ENCODE data around the gene C19orf38.
"Not testable (repeated sequence)": the region's sequence is repeated elsewhere in the genome, so short reads cannot be mapped to it uniquely, and the experiment has no call there.

The C19orf38 gene

GRCh38 chr19:10868872-10869547 is 20.8 kb downstream of the C19orf38 start:
- no peak overlapping the region for H3K27ac ChIP-seq (ENCODE audit: insufficient read depth in 1 of 2, low read depth in 1 of 2, low read length in 2 of 2, poor library complexity in 1 of 2, severe bottlenecking in 2 of 2)
- no peaks in the 10 kb centered on the region for H3K9me3 ChIP-seq (ENCODE audit: control extremely low read depth in 1 of 5, control insufficient read depth in 4 of 5, insufficient read depth in 2 of 5, low read depth in 1 of 5, low read length in 4 of 5)
- ChIA-PET CTCF (interaction anchor here (1.1 to 11.6 kb wide), 3 partner anchors 11 to 23 kb away, joined by 4 to 97 read pairs (median 4); partner anchors contain the start of gene C19orf38), POLR2A (no interaction called here)
- no peak for DNase-seq
- 97% methylated on average over 6 of the region's 10 CpGs for WGBS (ENCODE audit: insufficient coverage)
- H3K36me3 ChIP-seq (ENCODE audit: control insufficient read depth in 4 of 4, insufficient read depth in 4 of 4, low read length in 3 of 4): no peaks in the 10 kb centered on the region
- H3K27me3 ChIP-seq (replicated peaks in 2 of 5; ENCODE audit: control insufficient read depth in 4 of 5, insufficient read depth in 5 of 5, low read length in 4 of 5): no peaks in the 10 kb centered on the region
- no peak overlapping the region for H3K4me3 ChIP-seq (ENCODE audit: control insufficient read depth in 1 of 7, extremely low read depth in 1 of 7, insufficient read depth in 4 of 7, low read depth in 2 of 7, low read length in 6 of 7)
- H3K4me1 ChIP-seq (ENCODE audit: control extremely low read depth in 1 of 4, control insufficient read depth in 4 of 4, insufficient read depth in 4 of 4, low read length in 3 of 4): peaks cover 0 to 18% (median 15%) of the 10 kb centered on the region in 4 experiments

DNA sequence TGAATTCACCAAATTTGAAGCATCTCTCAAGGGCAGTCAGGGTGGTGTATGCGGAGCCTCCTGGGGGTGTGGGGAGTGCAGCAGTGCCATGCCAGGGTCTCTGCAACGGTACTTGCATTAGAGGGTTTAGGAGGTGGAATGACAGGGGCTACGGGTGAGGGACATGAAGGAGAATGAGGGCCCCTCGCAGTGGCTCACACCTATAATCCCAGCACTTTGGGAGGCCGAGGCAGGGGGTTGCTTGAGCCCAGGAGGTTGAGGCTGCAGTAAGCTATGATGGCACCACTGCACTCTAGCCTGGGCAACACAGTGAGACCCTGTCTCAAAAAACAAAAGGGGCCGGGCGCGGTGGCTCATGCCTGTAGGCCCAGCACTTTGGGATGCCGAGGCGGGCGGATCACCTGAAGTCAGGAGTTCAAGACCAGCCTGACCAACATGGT is 21.7 kb downstream of the C19orf38 start:
- POLR2A ChIA-PET: not testable (repeated sequence)

DNA sequence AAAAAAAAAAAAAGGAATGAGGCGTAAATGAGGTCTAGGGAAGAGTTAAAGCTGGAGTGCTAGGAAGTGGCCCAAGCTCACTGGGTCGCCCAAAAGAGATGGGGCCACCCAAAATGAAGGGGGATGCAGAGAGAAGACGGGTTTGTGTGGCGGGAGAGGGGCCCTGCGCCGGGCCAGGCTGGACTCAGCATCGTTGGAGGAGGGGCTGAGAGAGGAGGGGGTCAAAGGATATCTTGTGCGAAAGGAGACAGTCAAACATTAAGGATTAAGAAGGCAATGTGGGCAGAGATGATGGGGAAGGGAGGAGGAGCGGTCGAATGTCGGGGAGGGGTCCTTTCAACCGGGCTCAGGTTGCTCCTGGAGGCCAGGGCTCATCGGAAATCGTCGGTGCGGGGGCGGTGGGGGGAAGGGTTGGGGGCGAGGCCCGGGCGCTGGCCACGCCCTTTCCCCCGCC is 22.3 kb downstream of the C19orf38 start:
- Histone ChIP-seq H3K4me1 (ENCODE audit: control extremely low read depth in 1 of 4, control insufficient read depth in 4 of 4, insufficient read depth in 4 of 4, low read length in 3 of 4) (peaks cover 0 to 15% (median 11%) of the 10 kb centered on the region in 4 experiments), H3K27me3 (replicated peaks in 2 of 5; ENCODE audit: control insufficient read depth in 4 of 5, insufficient read depth in 5 of 5, low read length in 4 of 5) (no peaks in the 10 kb centered on the region), H3K27ac (ENCODE audit: insufficient read depth in 1 of 2, low read depth in 1 of 2, low read length in 2 of 2, poor library complexity in 1 of 2, severe bottlenecking in 2 of 2) (peak overlapping the region in 1 of 2 experiments; percentile 70), H3K36me3 (ENCODE audit: control insufficient read depth in 4 of 4, insufficient read depth in 4 of 4, low read length in 3 of 4) (peaks cover 0 to 3% (median 0%) of the 10 kb centered on the region in 4 experiments), H3K4me3 (ENCODE audit: control insufficient read depth in 1 of 7, extremely low read depth in 1 of 7, insufficient read depth in 4 of 7, low read depth in 2 of 7, low read length in 6 of 7) (peak overlapping the region; percentile 29 to 80 (median 65)), H3K9me3 (ENCODE audit: control extremely low read depth in 1 of 5, control insufficient read depth in 4 of 5, insufficient read depth in 2 of 5, low read depth in 1 of 5, low read length in 4 of 5) (no peaks in the 10 kb centered on the region)
- ChIA-PET CTCF (interaction anchor here (0.6 to 2.9 kb wide), 3 partner anchors 8 to 825 kb away, joined by 3 to 11 read pairs (median 5); no protein-coding TSS in a partner anchor), POLR2A (interaction anchor here (1.0 kb wide), 1 partner anchor 34 kb away, joined by 3 read pairs; the partner anchor contains the start of gene TMED1)
- 5% methylated on average over 14 of the region's 22 CpGs for WGBS (ENCODE audit: insufficient coverage)
- DNase-seq: no peak

More for the DNA sequence above, 21.7 kb downstream of the C19orf38 start:
- H3K9me3 ChIP-seq (ENCODE audit: control extremely low read depth in 1 of 5, control insufficient read depth in 4 of 5, insufficient read depth in 2 of 5, low read depth in 1 of 5, low read length in 4 of 5); H3K36me3 ChIP-seq (ENCODE audit: control insufficient read depth in 4 of 4, insufficient read depth in 4 of 4, low read length in 3 of 4); H3K27ac ChIP-seq (ENCODE audit: insufficient read depth in 1 of 2, low read depth in 1 of 2, low read length in 2 of 2, poor library complexity in 1 of 2, severe bottlenecking in 2 of 2); H3K4me3 ChIP-seq (ENCODE audit: control insufficient read depth in 1 of 7, extremely low read depth in 1 of 7, insufficient read depth in 4 of 7, low read depth in 2 of 7, low read length in 6 of 7); DNase-seq; H3K27me3 ChIP-seq (replicated peaks in 2 of 5; ENCODE audit: control insufficient read depth in 4 of 5, insufficient read depth in 5 of 5, low read length in 4 of 5): not testable (repeated sequence)
- peaks cover 0 to 15% (median 11%) of the 10 kb centered on the region in 4 experiments for H3K4me1 ChIP-seq (ENCODE audit: control extremely low read depth in 1 of 4, control insufficient read depth in 4 of 4, insufficient read depth in 4 of 4, low read length in 3 of 4)
- WGBS (ENCODE audit: insufficient coverage): 99% methylated on average over 10 of the region's 11 CpGs
- CTCF ChIA-PET: interaction anchor here (1.2 kb wide), 1 partner anchor 14 kb away, joined by 5 read pairs; no protein-coding TSS in a partner anchor

DNA sequence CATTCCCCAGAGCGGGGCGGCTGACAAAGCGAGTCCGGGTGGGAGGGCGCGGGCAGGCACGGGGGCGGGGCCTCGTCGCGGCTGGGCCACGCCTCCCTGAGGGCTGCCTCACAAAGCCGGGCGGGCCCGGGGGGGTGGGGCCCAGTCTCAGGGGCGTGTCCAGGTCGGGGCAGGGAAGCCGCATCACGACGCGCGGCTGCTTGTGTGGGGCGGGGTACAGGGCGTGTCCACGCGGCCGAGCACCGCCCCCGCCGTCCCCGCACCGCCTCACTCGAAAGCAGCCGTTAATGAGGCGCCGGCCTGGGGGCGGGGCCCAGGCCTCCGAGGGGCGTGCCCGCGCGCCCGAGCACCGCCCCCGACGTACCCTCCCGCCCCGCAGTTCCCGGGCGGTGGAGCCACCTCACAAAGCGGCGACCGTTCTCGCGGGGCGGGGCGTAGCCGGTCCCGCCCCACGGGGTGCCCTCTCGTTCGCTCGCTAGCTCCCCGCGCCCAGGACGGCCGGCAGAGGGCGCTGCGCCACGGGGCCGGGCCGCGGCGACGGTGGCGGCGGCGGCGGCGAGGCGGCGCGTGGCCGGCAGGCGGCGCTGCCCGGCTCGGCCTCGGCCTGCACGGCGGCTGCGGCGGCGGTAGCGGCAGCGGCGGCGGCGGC is 22.9 kb downstream of the C19orf38 start, which contains the start of gene CARM1:
Gene CARM1 (plus strand): TSS at position 599 of the 649 bp plus-strand sequence. CDS start 150 bp downstream, outside the sequence.
- no peaks in the 10 kb centered on the region for H3K9me3 ChIP-seq (ENCODE audit: control extremely low read depth in 1 of 5, control insufficient read depth in 4 of 5, insufficient read depth in 2 of 5, low read depth in 1 of 5, low read length in 4 of 5)
- WGBS (ENCODE audit: insufficient coverage): 0% methylated on average over 45 of the region's 99 CpGs
- peaks cover 0 to 3% (median 0%) of the 10 kb centered on the region in 4 experiments for H3K36me3 ChIP-seq (ENCODE audit: control insufficient read depth in 4 of 4, insufficient read depth in 4 of 4, low read length in 3 of 4)
- peak within 1 kb of the TSS in 1 of 2 experiments; percentile 70 for H3K27ac ChIP-seq (ENCODE audit: insufficient read depth in 1 of 2, low read depth in 1 of 2, low read length in 2 of 2, poor library complexity in 1 of 2, severe bottlenecking in 2 of 2)
- DNase-seq: peak; percentile 96 to 98 (median 97)
- CTCF ChIA-PET: interaction anchor here (0.6 to 2.9 kb wide), 2 partner anchors 9 to 825 kb away, joined by 3 to 11 read pairs; no protein-coding TSS in a partner anchor
- H3K4me3 ChIP-seq (ENCODE audit: control insufficient read depth in 1 of 7, extremely low read depth in 1 of 7, insufficient read depth in 4 of 7, low read depth in 2 of 7, low read length in 6 of 7): peak within 1 kb of the TSS; percentile 58 to 89 (median 74)
- POLR2A ChIA-PET: interaction anchor here (0.6 to 1.0 kb wide), 2 partner anchors 35 to 155 kb away, joined by 3 read pairs; partner anchors contain the start of gene TMED1
- H3K27me3 ChIP-seq (replicated peaks in 2 of 5; ENCODE audit: control insufficient read depth in 4 of 5, insufficient read depth in 5 of 5, low read length in 4 of 5): no peaks in the 10 kb centered on the region
- peaks cover 0 to 15% (median 11%) of the 10 kb centered on the region in 4 experiments for H3K4me1 ChIP-seq (ENCODE audit: control extremely low read depth in 1 of 4, control insufficient read depth in 4 of 4, insufficient read depth in 4 of 4, low read length in 3 of 4)

- H3K9me3 ChIP-seq (ENCODE audit: control extremely low read depth in 1 of 5, control insufficient read depth in 4 of 5, insufficient read depth in 2 of 5, low read depth in 1 of 5, low read length in 4 of 5): no peaks in the 10 kb centered on the region
- peaks cover 0 to 22% (median 15%) of the 10 kb centered on the region in 4 experiments for H3K4me1 ChIP-seq (ENCODE audit: control extremely low read depth in 1 of 4, control insufficient read depth in 4 of 4, insufficient read depth in 4 of 4, low read length in 3 of 4)
- H3K36me3 ChIP-seq (ENCODE audit: control insufficient read depth in 4 of 4, insufficient read depth in 4 of 4, low read length in 3 of 4): peaks cover 0 to 5% (median 0%) of the 10 kb centered on the region in 4 experiments
- 0% methylated on average over 86 of the region's 90 CpGs for WGBS (ENCODE audit: insufficient coverage)
- DNase-seq: peak; percentile 25 to 48 (median 34)
- POLR2A ChIA-PET: interaction anchor here (0.5 to 1.0 kb wide), 3 partner anchors 36 to 155 kb away, joined by 3 read pairs; partner anchors contain the start of gene TMED1
- H3K27me3 ChIP-seq (replicated peaks in 2 of 5; ENCODE audit: control insufficient read depth in 4 of 5, insufficient read depth in 5 of 5, low read length in 4 of 5): no peaks in the 10 kb centered on the region
- CTCF ChIA-PET: interaction anchor here (0.6 to 2.9 kb wide), 9 partner anchors 9 to 69 kb away, joined by 3 to 11 read pairs (median 3); no protein-coding TSS in a partner anchor
- peak overlapping the region; percentile 58 to 89 (median 74) for H3K4me3 ChIP-seq (ENCODE audit: control insufficient read depth in 1 of 7, extremely low read depth in 1 of 7, insufficient read depth in 4 of 7, low read depth in 2 of 7, low read length in 6 of 7)
- peak overlapping the region in 1 of 2 experiments; percentile 54 for H3K27ac ChIP-seq (ENCODE audit: insufficient read depth in 1 of 2, low read depth in 1 of 2, low read length in 2 of 2, poor library complexity in 1 of 2, severe bottlenecking in 2 of 2)
Observed at GRCh38 chr19:10871711-10872545, 23.7 kb downstream of the C19orf38 start.

GRCh38 chr19:10872546-10873107 is 24.4 kb downstream of the C19orf38 start:
- Histone ChIP-seq H3K36me3 (ENCODE audit: control insufficient read depth in 4 of 4, insufficient read depth in 4 of 4, low read length in 3 of 4) (peaks cover 0 to 6% (median 0%) of the 10 kb centered on the region in 4 experiments), H3K4me3 (ENCODE audit: control insufficient read depth in 1 of 7, extremely low read depth in 1 of 7, insufficient read depth in 4 of 7, low read depth in 2 of 7, low read length in 6 of 7) (peak overlapping the region; percentile 35 to 89 (median 74)), H3K4me1 (ENCODE audit: control extremely low read depth in 1 of 4, control insufficient read depth in 4 of 4, insufficient read depth in 4 of 4, low read length in 3 of 4) (peaks cover 0 to 24% (median 16%) of the 10 kb centered on the region in 4 experiments), H3K9me3 (ENCODE audit: control extremely low read depth in 1 of 5, control insufficient read depth in 4 of 5, insufficient read depth in 2 of 5, low read depth in 1 of 5, low read length in 4 of 5) (no peaks in the 10 kb centered on the region), H3K27ac (ENCODE audit: insufficient read depth in 1 of 2, low read depth in 1 of 2, low read length in 2 of 2, poor library complexity in 1 of 2, severe bottlenecking in 2 of 2) (no peak overlapping the region), H3K27me3 (replicated peaks in 2 of 5; ENCODE audit: control insufficient read depth in 4 of 5, insufficient read depth in 5 of 5, low read length in 4 of 5) (no peaks in the 10 kb centered on the region)
- ChIA-PET CTCF (interaction anchor here (0.6 to 2.9 kb wide), 10 partner anchors 8 to 69 kb away, joined by 3 to 11 read pairs (median 3); no protein-coding TSS in a partner anchor), POLR2A (interaction anchor here (0.5 kb wide), 1 partner anchor 100 kb away, joined by 3 read pairs; no protein-coding TSS in a partner anchor)
- WGBS (ENCODE audit: insufficient coverage): 30% methylated on average over 6 of the region's 16 CpGs
- no peak for DNase-seq
